ENCODE data around the gene FIGLA.

Gene FIGLA

DNA sequence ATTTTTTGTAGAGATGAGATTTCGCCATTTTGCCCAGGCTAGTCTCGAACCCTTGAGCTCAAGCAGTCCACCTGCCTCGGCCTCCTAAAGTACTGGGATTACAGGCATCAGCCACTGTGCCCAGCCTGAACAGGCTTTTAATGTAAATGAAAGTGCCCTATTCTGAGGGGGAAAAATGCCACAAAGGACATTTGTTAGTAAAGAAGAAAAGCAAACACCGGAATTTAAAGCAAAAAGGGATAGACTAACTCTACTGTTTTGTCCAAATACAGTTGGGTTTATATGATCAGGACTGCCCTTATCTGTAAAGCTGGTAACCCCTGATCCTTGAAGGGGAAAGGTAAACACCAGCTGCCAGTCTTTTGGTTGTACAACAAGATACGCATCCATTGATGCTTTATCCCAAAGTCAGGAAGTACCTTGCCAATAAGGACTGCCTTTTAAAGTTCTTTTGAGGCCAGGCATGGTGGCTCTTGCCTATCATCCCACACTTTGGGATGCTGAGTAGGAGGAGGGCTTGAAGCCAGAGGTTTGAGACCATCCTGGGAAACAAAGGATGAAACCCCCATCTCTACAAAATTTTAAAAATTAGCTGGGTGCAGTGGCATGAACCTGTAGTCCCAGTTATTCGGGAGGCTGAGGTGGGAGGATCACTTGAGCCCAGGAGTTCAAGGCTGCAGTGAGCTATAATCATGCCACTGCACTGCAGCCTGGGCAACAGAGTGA is 16.8 kb upstream of the FIGLA start:
- TF ChIP-seq, protein P1, sequence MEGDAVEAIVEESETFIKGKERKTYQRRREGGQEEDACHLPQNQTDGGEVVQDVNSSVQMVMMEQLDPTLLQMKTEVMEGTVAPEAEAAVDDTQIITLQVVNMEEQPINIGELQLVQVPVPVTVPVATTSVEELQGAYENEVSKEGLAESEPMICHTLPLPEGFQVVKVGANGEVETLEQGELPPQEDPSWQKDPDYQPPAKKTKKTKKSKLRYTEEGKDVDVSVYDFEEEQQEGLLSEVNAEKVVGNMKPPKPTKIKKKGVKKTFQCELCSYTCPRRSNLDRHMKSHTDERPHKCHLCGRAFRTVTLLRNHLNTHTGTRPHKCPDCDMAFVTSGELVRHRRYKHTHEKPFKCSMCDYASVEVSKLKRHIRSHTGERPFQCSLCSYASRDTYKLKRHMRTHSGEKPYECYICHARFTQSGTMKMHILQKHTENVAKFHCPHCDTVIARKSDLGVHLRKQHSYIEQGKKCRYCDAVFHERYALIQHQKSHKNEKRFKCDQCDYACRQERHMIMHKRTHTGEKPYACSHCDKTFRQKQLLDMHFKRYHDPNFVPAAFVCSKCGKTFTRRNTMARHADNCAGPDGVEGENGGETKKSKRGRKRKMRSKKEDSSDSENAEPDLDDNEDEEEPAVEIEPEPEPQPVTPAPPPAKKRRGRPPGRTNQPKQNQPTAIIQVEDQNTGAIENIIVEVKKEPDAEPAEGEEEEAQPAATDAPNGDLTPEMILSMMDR (IDR thresholded peaks at IDR 0.05) = no peak

- TF ChIP-seq, protein P1 (IDR thresholded peaks at IDR 0.05) = no peak
These were observed 16.2 kb upstream of the FIGLA start for GRCh38 chr2:70806620-70807019.

- TF ChIP-seq, protein P1 (IDR thresholded peaks at IDR 0.05) = no peak
These were observed 15.6 kb upstream of the FIGLA start for GRCh38 chr2:70806013-70806412.

- TF ChIP-seq, protein P1 (IDR thresholded peaks at IDR 0.05) = no peak
These were observed 11.3 kb upstream of the FIGLA start for GRCh38 chr2:70801607-70802263.

GRCh38 chr2:70799706-70800105 is 9.3 kb upstream of the FIGLA start:
- TF ChIP-seq, protein P1 (IDR thresholded peaks at IDR 0.05) = no peak

DNA sequence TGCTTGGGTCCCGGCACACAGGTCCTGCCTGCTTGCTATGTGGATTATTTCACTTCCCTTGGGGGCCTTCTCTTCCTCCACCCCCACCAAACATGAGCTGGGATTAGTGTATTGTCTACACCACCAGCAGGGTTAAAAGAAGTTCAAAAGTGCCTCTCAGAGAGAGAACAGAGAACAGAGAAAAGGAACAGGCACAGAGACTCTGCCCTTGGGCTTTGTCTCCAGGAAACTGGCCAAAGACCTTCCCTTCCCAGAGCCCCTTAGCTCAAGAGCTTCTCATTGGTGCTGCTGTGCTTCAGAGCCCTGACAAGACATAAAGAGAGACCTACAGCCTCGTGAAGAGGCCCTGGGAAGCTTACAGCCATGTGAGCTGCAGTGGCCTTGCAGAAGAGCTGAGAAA is 7.1 kb upstream of the FIGLA start:
- TF ChIP-seq, protein P1 (IDR thresholded peaks at IDR 0.05) = no peak

GRCh38 chr2:70796262-70796661 is 5.8 kb upstream of the FIGLA start:
- TF ChIP-seq, protein P1 (IDR thresholded peaks at IDR 0.05) = no peak
